IMR-90 (cell line): Measurements from ENCODE around the gene EFCAB5.

Experiments
- FOS ChIP-seq: fragments of 150-350 bp; IDR thresholded peaks from 2 replicates; pipeline ENCODE4 v1.6.1; 2016; ENCODE audit warnings: low read depth, low read length
- MAFK ChIP-seq: IDR thresholded peaks from 2 replicates; pipeline ENCODE4 v1.6.1; 2012; ENCODE audit warnings: low read depth, low read length, improper control_type of control experiment
- MXI1 ChIP-seq: IDR thresholded peaks from 2 replicates; pipeline ENCODE4 v1.6.1; 2012; ENCODE audit warnings: low read depth, mild to moderate bottlenecking, low read length, moderate library complexity, borderline replicate concordance
- POLR2A ChIP-seq: IDR thresholded peaks from 2 replicates; pipeline ENCODE4 v1.6.1; 2012; ENCODE audit warnings: mild to moderate bottlenecking, low read depth, low read length
- RAD21 ChIP-seq: IDR thresholded peaks from 2 replicates; pipeline ENCODE4 v1.6.1; 2012; ENCODE audit warnings: low read length, improper control_type of control experiment
- RCOR1 ChIP-seq: IDR thresholded peaks from 2 replicates; pipeline ENCODE4 v1.6.1; 2012; ENCODE audit warnings: mild to moderate bottlenecking, low read length, improper control_type of control experiment; ENCODE audit not compliant: insufficient replicate concordance
- RFX5 ChIP-seq: IDR thresholded peaks from 2 replicates; pipeline ENCODE4 v1.8.0; 2012; ENCODE audit warnings: low read depth, mild to moderate bottlenecking, low read length, moderate library complexity
- SMC3 ChIP-seq: fragments of 150-350 bp; IDR thresholded peaks from 2 replicates; pipeline ENCODE4 v1.6.1; 2016; ENCODE audit warnings: low read depth, mild to moderate bottlenecking, antibody characterized with exemption, low read length, moderate library complexity
- TF ChIP-seq, protein P1 (sequence below): conservative IDR thresholded peaks from 2 replicates; pipeline ENCODE4 v1.5.1; 2012; ENCODE audit warnings: mild to moderate bottlenecking, low read depth, low read length, improper control_type of control experiment
- TF ChIP-seq, protein P2 (sequence below): fragments of 150-350 bp; IDR thresholded peaks from 2 replicates; pipeline ENCODE4 v1.6.1; 2017; ENCODE audit warnings: mild to moderate bottlenecking, antibody characterized with exemption, low read length, low read depth

GRCh38 chr17:29980261-29980660, 38.8 kb downstream of the EFCAB5 start:
- TF ChIP-seq, protein P1, sequence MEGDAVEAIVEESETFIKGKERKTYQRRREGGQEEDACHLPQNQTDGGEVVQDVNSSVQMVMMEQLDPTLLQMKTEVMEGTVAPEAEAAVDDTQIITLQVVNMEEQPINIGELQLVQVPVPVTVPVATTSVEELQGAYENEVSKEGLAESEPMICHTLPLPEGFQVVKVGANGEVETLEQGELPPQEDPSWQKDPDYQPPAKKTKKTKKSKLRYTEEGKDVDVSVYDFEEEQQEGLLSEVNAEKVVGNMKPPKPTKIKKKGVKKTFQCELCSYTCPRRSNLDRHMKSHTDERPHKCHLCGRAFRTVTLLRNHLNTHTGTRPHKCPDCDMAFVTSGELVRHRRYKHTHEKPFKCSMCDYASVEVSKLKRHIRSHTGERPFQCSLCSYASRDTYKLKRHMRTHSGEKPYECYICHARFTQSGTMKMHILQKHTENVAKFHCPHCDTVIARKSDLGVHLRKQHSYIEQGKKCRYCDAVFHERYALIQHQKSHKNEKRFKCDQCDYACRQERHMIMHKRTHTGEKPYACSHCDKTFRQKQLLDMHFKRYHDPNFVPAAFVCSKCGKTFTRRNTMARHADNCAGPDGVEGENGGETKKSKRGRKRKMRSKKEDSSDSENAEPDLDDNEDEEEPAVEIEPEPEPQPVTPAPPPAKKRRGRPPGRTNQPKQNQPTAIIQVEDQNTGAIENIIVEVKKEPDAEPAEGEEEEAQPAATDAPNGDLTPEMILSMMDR, result no peak
- TF ChIP-seq RAD21 (no peak), RCOR1 (no peak), MXI1 (no peak), POLR2A (no peak), SMC3 (no peak), RFX5 (no peak), FOS (no peak), MAFK (no peak)
- TF ChIP-seq, protein P2, sequence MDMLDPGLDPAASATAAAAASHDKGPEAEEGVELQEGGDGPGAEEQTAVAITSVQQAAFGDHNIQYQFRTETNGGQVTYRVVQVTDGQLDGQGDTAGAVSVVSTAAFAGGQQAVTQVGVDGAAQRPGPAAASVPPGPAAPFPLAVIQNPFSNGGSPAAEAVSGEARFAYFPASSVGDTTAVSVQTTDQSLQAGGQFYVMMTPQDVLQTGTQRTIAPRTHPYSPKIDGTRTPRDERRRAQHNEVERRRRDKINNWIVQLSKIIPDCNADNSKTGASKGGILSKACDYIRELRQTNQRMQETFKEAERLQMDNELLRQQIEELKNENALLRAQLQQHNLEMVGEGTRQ, result no peak
